Mucosa of descending colon (tissue), 3 donors: ENCODE results near the gene INSC. TPM values are rescaled to one million over a fixed set of nuclear protein-coding genes. Genes with fewer than 3 reads are reported as not detected.

Experiments used
- ATAC-seq: fragments of 200-7000 bp; cut with Tn5 transposase; one replicate; pipeline ENCODE4 v1.9.1; 2020; ENCODE audit warnings: mild to moderate bottlenecking, moderate library complexity
- DNase-seq, 3 donors: peaks; one replicate each; pipeline ENCODE4 v3.0.0-alpha.2; 2020
- H3K36me3 ChIP-seq: fragments of 200-600 bp; one replicate; pipeline ENCODE4 v1.8.0; 2021; ENCODE audit warnings: low read depth, mild to moderate bottlenecking
- H3K4me1 ChIP-seq: fragments of 200-600 bp; one replicate; pipeline ENCODE4 v1.8.0; 2021; ENCODE audit warnings: low read depth, mild to moderate bottlenecking
- H3K4me3 ChIP-seq: fragments of 200-600 bp; one replicate; pipeline ENCODE4 v1.8.0; 2021; ENCODE audit warnings: mild to moderate bottlenecking
- H3K9me3 ChIP-seq: fragments of 200-600 bp; one replicate; pipeline ENCODE4 v1.8.0; 2021; ENCODE audit warnings: mild to moderate bottlenecking
- intact Hi-C, 2 donors: fragments of 100-400 bp; cut with DNase I in 1 of 2; cut with micrococcal nuclease in 1 of 2; formaldehyde crosslinking; loops; one replicate each; pipeline versions ENCODE4 v1.11.0 to v1.11.1; 2022; cut with DNase I, micrococcal nuclease
- total RNA-seq, 3 donors: library from RNA; stranded (reverse); fragmentation: NEBNext Ultra II Directional in 2 of 3; extraction: Animal tissue kit (Norgen Biotek cat#: 25700) in 2 of 3; gene quantifications; one replicate each; pipeline versions ENCODE4 v1.2.1 to v1.2.4, GENCODE V29; 2021 to 2023
- TF ChIP-seq, protein P1 (sequence below): fragments of 200-600 bp; IDR thresholded peaks from one replicate; pipeline ENCODE4 v1.8.0; 2022; ENCODE audit warnings: antibody characterized with exemption, mild to moderate bottlenecking
- donor health status: DM: no; HTN: no; CAD: no; lungs with moderate emphysema.
- donor health status: DM: no; HTN: no; CAD: no.
- donor health status: DM: no; HTN: yes; CAD: no.

INSC gene
- total RNA-seq, 3 donors from 2014 or later: 1.4 to 4.2 (median 2.6) TPM

DNA sequence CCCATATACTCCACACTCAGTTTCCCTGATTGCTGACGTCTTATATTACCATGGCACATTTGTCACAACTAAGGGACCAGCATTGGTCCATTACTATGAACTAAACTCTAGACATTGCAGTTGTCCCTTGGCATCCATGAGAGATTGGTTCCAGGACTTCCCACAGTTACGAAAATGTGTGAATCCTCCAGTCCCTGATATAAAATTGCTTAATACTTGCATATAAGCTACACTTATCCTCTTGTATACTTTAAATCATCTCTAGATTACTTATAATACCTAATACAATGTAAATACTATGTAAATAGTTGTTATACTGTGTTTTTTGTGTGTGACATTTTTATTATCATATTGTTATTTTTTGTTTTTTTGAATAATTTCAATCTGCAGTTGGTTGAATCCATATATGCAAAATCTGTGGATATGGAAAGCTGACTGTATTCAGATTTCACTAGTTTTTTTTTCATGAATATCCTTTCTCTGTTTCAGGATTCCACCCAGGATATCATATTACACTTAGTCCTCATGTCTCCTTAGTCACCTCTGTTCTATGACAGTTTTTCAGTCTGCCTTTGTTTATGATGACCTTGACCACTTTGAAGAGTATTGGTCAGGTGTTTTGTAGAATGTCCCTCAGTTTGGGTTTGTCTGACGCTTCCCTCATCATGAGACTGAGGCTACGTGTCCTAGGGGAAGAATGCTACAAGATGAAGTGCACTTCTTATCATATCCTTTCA, 55.3 kb downstream of the INSC start:
- intact Hi-C loops: no loop called here
- DNase-seq (no peak), ATAC-seq (no peak)
- TF ChIP-seq, protein P1, sequence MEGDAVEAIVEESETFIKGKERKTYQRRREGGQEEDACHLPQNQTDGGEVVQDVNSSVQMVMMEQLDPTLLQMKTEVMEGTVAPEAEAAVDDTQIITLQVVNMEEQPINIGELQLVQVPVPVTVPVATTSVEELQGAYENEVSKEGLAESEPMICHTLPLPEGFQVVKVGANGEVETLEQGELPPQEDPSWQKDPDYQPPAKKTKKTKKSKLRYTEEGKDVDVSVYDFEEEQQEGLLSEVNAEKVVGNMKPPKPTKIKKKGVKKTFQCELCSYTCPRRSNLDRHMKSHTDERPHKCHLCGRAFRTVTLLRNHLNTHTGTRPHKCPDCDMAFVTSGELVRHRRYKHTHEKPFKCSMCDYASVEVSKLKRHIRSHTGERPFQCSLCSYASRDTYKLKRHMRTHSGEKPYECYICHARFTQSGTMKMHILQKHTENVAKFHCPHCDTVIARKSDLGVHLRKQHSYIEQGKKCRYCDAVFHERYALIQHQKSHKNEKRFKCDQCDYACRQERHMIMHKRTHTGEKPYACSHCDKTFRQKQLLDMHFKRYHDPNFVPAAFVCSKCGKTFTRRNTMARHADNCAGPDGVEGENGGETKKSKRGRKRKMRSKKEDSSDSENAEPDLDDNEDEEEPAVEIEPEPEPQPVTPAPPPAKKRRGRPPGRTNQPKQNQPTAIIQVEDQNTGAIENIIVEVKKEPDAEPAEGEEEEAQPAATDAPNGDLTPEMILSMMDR: no peak
- Histone ChIP-seq H3K4me1 (no peaks in the 10 kb centered on the region), H3K36me3 (no peaks in the 10 kb centered on the region), H3K4me3 (no peak overlapping the region), H3K9me3 (no peaks in the 10 kb centered on the region)

DNA sequence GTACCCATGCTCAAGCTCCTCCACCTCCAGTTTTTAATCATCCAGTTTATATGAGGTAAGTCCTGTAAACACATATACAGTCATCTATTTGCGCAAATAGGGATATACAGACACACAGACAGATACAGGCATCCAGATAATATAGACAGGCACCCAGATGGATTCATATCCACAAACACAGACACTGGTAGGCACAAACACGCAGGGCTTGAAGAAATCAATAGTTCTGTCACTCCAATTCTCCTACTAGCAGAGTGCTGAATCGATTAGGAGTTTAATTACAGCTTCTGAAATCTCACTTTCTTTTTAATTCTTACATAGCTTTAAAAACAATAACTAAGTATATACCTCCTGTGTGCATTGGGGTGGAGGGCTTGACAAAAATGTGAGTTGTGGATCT, 56.0 kb downstream of the INSC start:
- Histone ChIP-seq H3K36me3 (no peaks in the 10 kb centered on the region), H3K4me1 (no peaks in the 10 kb centered on the region), H3K4me3 (no peak overlapping the region), H3K9me3 (no peaks in the 10 kb centered on the region)
- TF ChIP-seq, protein P1: no peak
- ATAC-seq (no peak), DNase-seq (no peak)
- intact Hi-C loops: no loop called here

DNA sequence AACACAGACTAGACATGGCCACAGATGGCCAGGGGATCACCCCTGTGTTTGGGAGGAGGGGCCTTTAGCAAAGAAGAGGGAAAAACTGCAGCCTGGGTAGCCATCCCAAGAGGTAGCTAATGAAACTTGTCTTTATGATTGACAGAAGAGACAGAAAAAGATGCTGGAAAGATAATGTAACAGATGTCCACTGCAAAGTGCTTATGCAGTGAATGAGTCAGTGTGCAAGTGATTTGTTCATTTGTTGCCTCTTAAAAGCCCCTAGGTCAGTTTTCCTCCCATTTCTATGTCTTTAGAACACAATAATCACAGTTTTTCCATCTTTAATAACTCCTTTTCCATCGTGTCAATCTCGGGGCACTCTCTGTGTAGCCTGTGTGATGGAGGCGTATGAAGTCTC, 57.2 kb downstream of the INSC start:
- H3K36me3 ChIP-seq: no peaks in the 10 kb centered on the region
- intact Hi-C loops: no loop called here
- no peaks in the 10 kb centered on the region for H3K4me1 ChIP-seq
- ATAC-seq (no peak), DNase-seq (no peak)
- TF ChIP-seq, protein P1: no peak
- H3K9me3 ChIP-seq: no peaks in the 10 kb centered on the region
- no peak overlapping the region for H3K4me3 ChIP-seq

DNA sequence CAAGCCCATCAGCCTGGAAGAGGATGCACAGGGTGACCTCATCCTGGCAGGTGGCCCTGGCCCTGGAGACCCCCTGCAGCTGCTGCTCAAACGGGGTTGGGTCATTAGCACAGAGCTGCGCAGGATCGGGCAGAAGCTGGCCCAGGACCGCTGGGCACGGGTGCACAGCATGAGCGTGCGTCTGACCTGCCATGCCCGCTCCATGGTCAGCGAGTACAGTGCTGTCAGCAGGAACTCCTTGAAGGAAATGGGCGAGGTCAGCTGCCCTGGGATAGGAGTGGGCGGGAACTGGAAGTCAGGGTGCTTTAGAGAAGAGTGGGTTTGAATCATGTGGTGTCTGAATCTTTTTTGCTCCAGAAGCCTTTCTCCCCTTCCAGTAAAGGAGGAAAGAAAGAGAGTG, 61.1 kb downstream of the INSC start:
- Histone ChIP-seq H3K4me3 (no peak overlapping the region), H3K9me3 (no peaks in the 10 kb centered on the region), H3K36me3 (no peaks in the 10 kb centered on the region), H3K4me1 (no peaks in the 10 kb centered on the region)
- DNase-seq: no peak
- ATAC-seq: peak; percentile 42
- intact Hi-C loops: no loop called here
- TF ChIP-seq, protein P1: no peak

DNA sequence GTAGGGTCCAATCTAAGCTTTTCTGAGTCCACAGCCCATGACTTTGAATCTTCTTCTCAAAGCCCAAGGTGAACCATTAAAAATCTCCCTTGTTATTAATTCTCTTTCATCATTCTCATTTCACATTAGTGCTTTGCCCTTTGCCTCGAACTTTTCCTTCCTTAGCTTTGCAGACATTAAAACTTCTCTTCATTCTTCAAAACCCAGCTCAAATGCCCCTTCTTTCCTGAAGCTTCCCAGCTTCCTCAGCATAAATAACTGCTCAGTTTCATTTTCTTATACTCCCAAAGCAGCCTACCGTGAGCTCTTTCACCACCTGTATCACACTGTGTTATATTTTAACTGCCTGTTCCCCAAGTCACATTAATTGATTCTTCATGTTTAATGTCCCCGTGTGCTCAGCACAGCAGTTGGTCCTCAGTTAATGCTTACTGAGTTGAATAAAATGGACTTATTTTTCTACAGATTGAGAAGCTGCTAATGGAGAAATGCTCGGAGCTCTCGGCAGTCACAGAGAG, 62.0 kb downstream of the INSC start:
- TF ChIP-seq, protein P1: no peak
- no peaks in the 10 kb centered on the region for H3K36me3 ChIP-seq
- no peaks in the 10 kb centered on the region for H3K4me1 ChIP-seq
- H3K9me3 ChIP-seq: no peaks in the 10 kb centered on the region
- no peak overlapping the region for H3K4me3 ChIP-seq
- intact Hi-C loops: no loop called here
- DNase-seq (no peak), ATAC-seq (no peak)
